T-helper 2 cell (primary cell): ENCODE measurements around the gene DGAT2.

Source experiments
- DNase-seq, 5 experiments: peaks; one replicate each; pipeline versions ENCODE4 v3.0.0 to v3.0.0-alpha.2; 2012 to 2022

Gene DGAT2

GRCh38 chr11:75802021-75802912 lies 33.7 kb downstream of the DGAT2 start:
- DNase-seq = no peak

DNA sequence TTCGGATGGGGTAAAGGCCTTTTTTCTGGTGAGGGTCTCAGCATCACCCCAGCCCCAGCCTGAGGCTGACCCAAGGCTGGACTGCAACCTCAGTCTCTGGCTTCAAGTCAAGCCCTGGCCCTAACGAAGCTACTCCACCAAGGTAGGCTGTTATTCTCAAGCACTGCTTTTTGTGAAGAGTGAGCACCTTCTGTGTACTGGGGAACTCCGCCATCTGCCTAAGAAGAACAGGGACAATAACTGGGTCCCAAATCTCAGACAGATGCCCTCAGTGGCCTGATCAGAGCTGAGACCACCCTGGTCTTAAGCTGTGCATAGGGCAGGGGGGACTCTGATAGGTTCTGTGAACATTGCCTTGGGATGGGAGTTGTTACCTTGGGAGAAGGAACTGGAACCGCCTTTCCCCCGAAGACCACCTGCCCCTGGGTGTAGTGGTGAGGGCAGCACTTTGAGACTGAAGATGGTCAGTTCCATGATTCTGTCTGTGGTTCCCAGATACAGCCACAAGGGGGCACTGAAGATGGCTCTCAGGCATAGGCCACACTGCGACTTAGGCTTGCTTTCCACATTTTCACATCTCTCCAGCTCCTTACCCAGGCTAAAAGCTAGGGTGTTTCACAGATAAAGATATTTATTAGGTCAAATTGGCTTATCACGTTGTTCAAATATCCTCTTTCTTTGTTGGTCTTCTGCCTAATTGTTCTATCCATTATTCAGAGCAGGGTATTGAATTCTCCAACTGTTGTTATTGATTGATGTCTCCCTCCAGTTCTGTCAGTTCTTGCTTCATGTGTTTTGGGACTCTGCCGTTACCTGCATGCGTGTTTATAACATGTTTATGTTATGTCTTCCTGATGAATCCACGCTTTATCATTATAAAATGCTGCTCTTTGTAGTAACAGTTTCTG lies 34.6 kb downstream of the DGAT2 start:
- DNase-seq = peak; percentile 25 to 62 (median 50)

- DNase-seq = no peak
Measured at GRCh38 chr11:75809111-75809510, 40.5 kb downstream of the DGAT2 start.

DNA sequence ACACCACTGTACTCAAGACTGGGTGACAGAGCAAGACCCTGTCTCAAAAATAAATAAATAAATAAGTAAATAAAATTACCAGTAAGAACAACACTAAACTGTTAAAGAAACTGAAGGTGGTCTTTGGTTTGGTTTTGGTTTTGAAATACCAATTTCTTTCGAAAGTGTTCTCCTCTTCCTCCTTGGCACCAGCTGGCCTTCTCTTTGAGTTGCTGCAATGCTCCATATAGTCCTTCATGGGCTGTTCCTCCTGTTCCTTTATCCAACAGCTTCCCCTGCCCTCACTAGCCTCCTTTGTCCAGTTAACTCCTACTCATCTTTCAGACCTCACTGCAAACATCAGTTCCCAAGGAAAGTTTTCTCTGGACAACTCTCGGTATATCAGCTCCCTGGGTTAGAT lies 41.4 kb downstream of the DGAT2 start:
- DNase-seq = no peak

- no peak for DNase-seq
Measured at GRCh38 chr11:75810637-75811390, 42.2 kb downstream of the DGAT2 start.

- no peak for DNase-seq
Measured at GRCh38 chr11:75811485-75811884, 42.9 kb downstream of the DGAT2 start.

- no peak for DNase-seq
Measured at GRCh38 chr11:75812542-75813040, 44.0 kb downstream of the DGAT2 start.

DNA sequence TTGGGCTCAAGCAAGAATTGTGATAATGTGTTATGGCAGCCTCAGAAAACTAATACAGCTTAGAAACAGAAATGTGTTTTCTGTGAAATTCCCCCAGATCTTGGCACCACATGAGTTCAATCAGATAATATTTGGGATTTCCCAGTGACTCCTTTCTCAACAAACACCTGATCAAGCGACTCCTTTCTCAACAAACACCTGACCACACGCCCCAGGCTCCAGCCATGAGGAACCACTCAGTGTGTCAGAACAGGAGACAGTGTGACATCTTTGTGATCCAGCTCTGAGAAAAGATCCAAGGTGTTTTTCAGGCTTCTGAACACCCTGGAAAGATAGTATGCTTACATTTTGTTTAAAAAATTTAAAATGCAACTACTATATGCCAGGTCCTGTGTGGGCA lies 44.5 kb downstream of the DGAT2 start:
- DNase-seq = no peak

DNA sequence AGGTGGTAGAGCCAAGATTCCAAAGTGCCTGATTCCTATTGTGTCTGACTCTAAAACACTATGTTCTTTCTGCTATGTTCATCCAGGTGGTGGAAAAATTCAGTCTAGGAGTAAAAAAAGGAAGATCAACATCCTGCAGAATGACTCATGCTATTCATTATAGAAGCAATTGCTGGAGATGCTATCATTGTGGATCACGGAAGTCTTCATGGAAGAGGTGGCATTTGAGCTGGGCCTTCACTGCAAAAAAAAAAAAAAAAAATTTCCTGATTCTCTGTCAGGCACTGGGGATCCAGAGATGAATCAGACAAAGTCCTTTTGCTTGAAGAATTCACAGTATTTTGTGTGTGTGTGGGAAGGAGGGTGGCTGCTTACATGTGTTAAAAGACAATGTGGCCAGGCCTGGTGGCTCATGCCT lies 45.1 kb downstream of the DGAT2 start:
- no peak for DNase-seq

DNA sequence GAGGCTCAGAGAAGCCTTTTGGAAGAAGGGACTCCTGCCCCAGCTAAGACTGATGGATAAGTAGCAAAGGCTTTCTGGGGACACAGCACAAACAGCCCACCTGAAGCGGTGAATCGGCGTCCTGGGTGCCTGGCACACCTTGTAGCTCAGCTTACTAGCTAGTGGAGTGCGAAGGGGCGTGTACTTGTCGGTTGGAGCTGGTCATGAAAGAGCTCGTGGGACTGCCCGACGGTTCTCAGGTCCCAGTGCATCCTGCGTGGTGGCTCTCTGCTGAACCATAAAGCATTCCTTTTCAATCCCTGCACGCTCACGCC lies 45.7 kb downstream of the DGAT2 start:
- DNase-seq = no peak

DNA sequence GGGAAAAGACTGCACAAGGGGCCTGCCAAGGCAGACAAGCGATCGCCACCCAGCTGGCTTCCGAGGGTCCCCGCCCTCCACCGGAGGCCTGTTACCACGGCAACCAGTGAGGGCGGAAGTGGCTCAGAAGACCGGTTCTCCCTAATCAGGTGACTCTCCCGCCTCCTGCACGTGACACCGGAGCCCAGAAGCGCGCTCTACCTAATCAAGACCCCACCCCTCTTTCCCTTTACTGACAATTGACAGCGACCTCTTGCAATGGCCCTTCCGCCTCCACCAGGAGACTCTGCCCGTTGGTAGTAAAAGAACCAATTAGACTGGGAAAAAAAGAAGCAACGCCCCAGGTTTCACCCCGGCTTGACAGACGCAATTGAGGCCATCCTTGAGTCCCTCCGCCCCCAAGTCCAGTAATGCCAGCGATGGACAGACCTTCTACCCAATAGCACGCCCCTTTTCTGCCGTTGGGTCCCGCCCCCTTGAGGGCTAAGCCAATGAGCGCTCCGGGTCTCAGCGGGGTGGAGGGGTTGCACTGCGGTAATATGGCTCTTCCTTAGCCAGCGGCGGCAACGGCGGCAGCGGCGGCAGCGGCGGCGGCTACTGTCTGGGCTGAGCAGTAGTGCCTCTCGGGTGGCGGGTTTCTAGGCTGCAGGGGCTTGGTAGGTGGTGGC lies 46.2 kb downstream of the DGAT2 start, which contains the start of gene UVRAG:
Gene UVRAG (plus strand): TSS at position 534 of the 668 bp plus-strand sequence. CDS start 198 bp downstream, outside the sequence.
- peak; percentile 92 to 99 (median 98) for DNase-seq

- peak; percentile 22 to 59 (median 40) for DNase-seq
Measured at GRCh38 chr11:75815345-75816168, 47.0 kb downstream of the DGAT2 start.

DNA sequence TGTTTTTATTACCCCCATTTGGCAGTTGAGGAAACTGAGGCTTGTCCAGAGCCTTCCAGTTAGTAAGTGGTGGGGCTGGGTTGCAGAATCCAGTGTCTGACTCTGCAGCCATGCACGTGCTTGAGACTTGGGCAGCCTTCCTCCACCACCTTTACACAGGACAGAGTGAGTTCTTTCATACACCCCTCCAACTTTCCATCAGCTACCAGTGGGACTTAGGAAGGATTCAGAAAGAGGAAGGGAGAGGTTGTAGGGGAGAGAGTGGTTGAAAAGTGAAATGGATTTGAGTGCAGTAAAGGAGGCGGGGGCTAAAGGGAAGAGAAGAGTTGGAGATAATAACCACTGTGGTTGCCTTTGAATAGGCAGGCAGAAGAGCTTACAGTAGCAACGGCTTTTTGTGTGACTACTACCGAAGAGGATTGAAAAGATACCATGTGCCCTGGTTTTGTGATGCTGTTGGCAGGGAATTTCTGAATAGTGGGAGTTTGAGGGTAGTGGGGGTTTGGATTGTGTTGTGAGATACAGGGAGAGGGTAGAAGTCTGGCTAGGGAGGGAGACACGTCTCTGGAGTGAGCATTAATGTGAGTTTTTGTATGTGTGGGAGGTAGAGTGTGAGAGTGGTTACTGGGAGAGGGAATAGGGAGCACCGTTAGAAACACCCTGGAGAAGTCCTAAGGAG lies 48.1 kb downstream of the DGAT2 start:
- peak in 1 of 5 experiments; percentile 59 for DNase-seq

GRCh38 chr11:75820645-75821044 lies 52.1 kb downstream of the DGAT2 start:
- no peak for DNase-seq

- DNase-seq = no peak
Measured at GRCh38 chr11:75821202-75821601, 52.6 kb downstream of the DGAT2 start.

GRCh38 chr11:75822541-75822940 lies 54.0 kb downstream of the DGAT2 start:
- DNase-seq = no peak

- DNase-seq = no peak
Measured at GRCh38 chr11:75823415-75823814, 54.8 kb downstream of the DGAT2 start.

DNA sequence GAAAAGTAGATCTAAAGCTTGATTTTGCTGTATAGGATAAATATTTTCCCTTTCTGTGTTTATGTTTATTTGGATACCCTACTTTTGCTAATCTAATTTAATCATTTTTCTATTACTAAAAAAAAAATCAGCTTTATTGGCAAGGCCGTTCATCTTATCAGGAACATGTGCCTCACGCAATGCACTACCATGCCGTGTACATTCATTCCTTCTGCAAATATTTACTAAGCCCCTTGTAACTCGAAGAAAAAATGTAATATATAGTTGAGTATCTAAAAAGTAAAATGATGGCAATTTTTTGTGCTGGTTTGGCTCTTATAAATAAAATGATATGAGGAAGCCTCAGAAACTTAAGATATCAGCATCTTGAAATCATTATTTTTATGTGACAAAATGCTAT lies 55.4 kb downstream of the DGAT2 start:
- no peak for DNase-seq

- no peak for DNase-seq
Measured at GRCh38 chr11:75826461-75827230, 58.1 kb downstream of the DGAT2 start.

GRCh38 chr11:75827562-75827961 lies 59.0 kb downstream of the DGAT2 start:
- no peak for DNase-seq
